GM23338 (cell line): ENCODE data around the gene TTC28. TPM values are rescaled to one million over a fixed set of nuclear protein-coding genes. Genes with fewer than 3 reads are reported as not detected.

ENCODE experiments used
- ATAC-seq: fragments of 200-7000 bp; cut with Tn5 transposase; 3 replicates; pipeline ENCODE4 v1.9.1; 2020
- DNase-seq: peaks from one replicate; pipeline ENCODE4 v3.0.0-alpha.2; 2015; ENCODE audit warnings: low spot score
- H2AFZ ChIP-seq: fragments of 200-600 bp; sonication (generic); 2 replicates; pipeline ENCODE4 v1.8.0; 2016; ENCODE audit warnings: antibody characterized with exemption, mild to moderate bottlenecking, moderate library complexity
- H3F3A ChIP-seq: fragments of 200-600 bp; sonication (generic); replicated peaks from 2 replicates; pipeline ENCODE4 v1.8.0; 2017; ENCODE audit warnings: antibody characterized with exemption, mixed run types, low read depth
- H3K27ac ChIP-seq: fragments of 200-600 bp; sonication (generic); 2 replicates; pipeline ENCODE4 v1.6.1; 2016; ENCODE audit warnings: low read depth
- H3K27me3 ChIP-seq: fragments of 200-600 bp; sonication (generic); 2 replicates; pipeline ENCODE4 v1.8.0; 2016; ENCODE audit warnings: mild to moderate bottlenecking, mixed run types, moderate library complexity; ENCODE audit not compliant: insufficient read depth
- H3K36me3 ChIP-seq: fragments of 200-600 bp; sonication (generic); 2 replicates; pipeline ENCODE4 v1.8.0; 2016; ENCODE audit warnings: mild to moderate bottlenecking; ENCODE audit not compliant: insufficient read depth
- H3K4me1 ChIP-seq: fragments of 200-600 bp; sonication (generic); 2 replicates; pipeline ENCODE4 v1.8.0; 2016; ENCODE audit warnings: mild to moderate bottlenecking, moderate library complexity; ENCODE audit not compliant: insufficient read depth
- H3K4me2 ChIP-seq: fragments of 200-600 bp; sonication (generic); 2 replicates; pipeline ENCODE4 v1.7.1; 2017; ENCODE audit warnings: mixed run types
- H3K4me3 ChIP-seq: fragments of 200-600 bp; sonication (generic); 2 replicates; pipeline ENCODE4 v1.6.1; 2016; ENCODE audit warnings: mixed run types
- H3K79me2 ChIP-seq: fragments of 200-600 bp; sonication (generic); replicated peaks from 2 replicates; pipeline ENCODE4 v1.8.0; 2017; ENCODE audit warnings: mild to moderate bottlenecking; ENCODE audit not compliant: insufficient read depth
- H3K9me2 ChIP-seq: fragments of 200-600 bp; sonication (generic); 2 replicates; pipeline ENCODE4 v1.8.0; 2017; ENCODE audit not compliant: insufficient read depth
- H4K20me1 ChIP-seq: fragments of 200-600 bp; sonication (generic); replicated peaks from 2 replicates; pipeline ENCODE4 v1.8.0; 2017; ENCODE audit warnings: mild to moderate bottlenecking; ENCODE audit not compliant: insufficient read depth
- H3K27ac Mint-ChIP-seq: 2 replicates; pipeline ENCODE4 v1.8.0; 2020; ENCODE audit warnings: inconsistent platforms, mild to moderate bottlenecking, moderate library complexity, mixed read lengths
- H3K27me3 Mint-ChIP-seq: 3 replicates; pipeline ENCODE4 v1.8.0; 2022; ENCODE audit warnings: low read depth, mild to moderate bottlenecking, moderate library complexity, mixed read lengths, inconsistent platforms; ENCODE audit not compliant: insufficient read depth, poor library complexity
- H3K36me3 Mint-ChIP-seq: 3 replicates; pipeline ENCODE4 v1.8.0; 2021; ENCODE audit warnings: low read depth, mild to moderate bottlenecking, inconsistent platforms, moderate library complexity, mixed read lengths
- H3K4me1 Mint-ChIP-seq: 3 replicates; pipeline ENCODE4 v1.8.0; 2020; ENCODE audit warnings: mild to moderate bottlenecking, inconsistent platforms, mixed read lengths
- H3K4me3 Mint-ChIP-seq: 3 replicates; pipeline ENCODE4 v1.8.0; 2021; ENCODE audit warnings: moderate library complexity, mild to moderate bottlenecking, inconsistent platforms, mixed read lengths
- H3K9me3 Mint-ChIP-seq: 3 replicates; pipeline ENCODE4 v1.8.0; 2020; ENCODE audit warnings: moderate library complexity, mild to moderate bottlenecking, inconsistent platforms, mixed read lengths
- CREB1 ChIP-seq: fragments of 250-450 bp; sonication (Bioruptor Pico); IDR thresholded peaks from 2 replicates; pipeline ENCODE4 v1.5.0; 2020; ENCODE audit warnings: low read depth, mild to moderate bottlenecking, moderate library complexity
- CTCF ChIP-seq, 2 experiments: fragments of 200-600 bp in 1 of 2; sonication (generic) in 1 of 2; conservative IDR thresholded peaks; 2 replicates each; pipeline versions ENCODE4 v1.5.1 to v1.6.1; 2016 to 2017; ENCODE audit warnings: antibody characterized with exemption in 2 of 2, low read depth in 2 of 2, mild to moderate bottlenecking in 2 of 2, moderate library complexity in 1 of 2
- EZH2 ChIP-seq: fragments of 200-600 bp; sonication (generic); IDR thresholded peaks from one replicate; pipeline ENCODE4 v1.8.0; 2017; ENCODE audit warnings: antibody characterized with exemption, mild to moderate bottlenecking, low read depth; ENCODE audit not compliant: unreplicated experiment
- EZH2phosphoT487 ChIP-seq: fragments of 200-600 bp; sonication (generic); IDR thresholded peaks from one replicate; pipeline ENCODE4 v1.8.1; 2018; ENCODE audit warnings: antibody characterized with exemption; ENCODE audit not compliant: unreplicated experiment
- NANOG ChIP-seq: IDR thresholded peaks from 2 replicates; pipeline ENCODE4 v1.6.1; 2016; ENCODE audit warnings: antibody characterized with exemption, borderline replicate concordance
- STAT1 ChIP-seq: IDR thresholded peaks from one replicate; pipeline ENCODE4 v1.6.1; 2016; ENCODE audit warnings: antibody characterized with exemption; ENCODE audit not compliant: unreplicated experiment
- ZNF331 ChIP-seq: fragments of 250-450 bp; sonication (Bioruptor Pico); IDR thresholded peaks from 2 replicates; pipeline ENCODE4 v1.5.0; 2020; ENCODE audit warnings: low read depth, mild to moderate bottlenecking, moderate library complexity
- ZNF462 ChIP-seq: fragments of 250-450 bp; sonication (Bioruptor Pico); IDR thresholded peaks from 2 replicates; pipeline ENCODE4 v1.5.0; 2020; ENCODE audit warnings: mild to moderate bottlenecking, moderate library complexity
- polyA plus RNA-seq: library from polyadenylated mRNA; unstranded; fragments of >200 nt; fragmentation: Nextera tagmentation; extraction: Ambion mirVana; gene quantifications from 2 replicates; pipeline ENCODE4 v1.2.1, GENCODE V29; 2016
- total RNA-seq: library from RNA; depleted of rRNA; stranded (reverse); fragments of >200 nt; shearing (Covaris generic); gene quantifications from 2 replicates; pipeline ENCODE4 v1.2.3, GENCODE V29; 2014

The TTC28 gene
- total and polyA plus RNA-seq, 2 experiments from 2014 or later: 4.5 to 16.1 TPM

- TF ChIP-seq ZNF462 (CRISPR knock-in tag) (no peak), NANOG (no peak), ZNF331 (no peak), EZH2 (no peak), CREB1 (CRISPR knock-in tag) (no peak), EZH2phosphoT487 (no peak)
These were observed 32.4 kb downstream of the TTC28 start (continued) for GRCh38 chr22:28647216-28647615.

GRCh38 chr22:28639321-28639720 lies 40.3 kb downstream of the TTC28 start:
- Mint-ChIP-seq H3K4me1 (no peaks in the 10 kb centered on the region; the same call in 2 of the 3 replicates), H3K27ac (no peak overlapping the region), H3K4me3 (no peak overlapping the region), H3K27me3 (no peaks in the 10 kb centered on the region), H3K36me3 (no peaks in the 10 kb centered on the region), H3K9me3 (no peaks in the 10 kb centered on the region)
- H3K27ac ChIP-seq: no peak overlapping the region
- ATAC-seq: no peak
- peaks cover 3% of the 10 kb centered on the region; the same call in 1 of the 2 replicates for H3K9me2 ChIP-seq
- H3K27me3 ChIP-seq: no peaks in the 10 kb centered on the region
- H3F3A ChIP-seq: no peaks in the 10 kb centered on the region
- H3K36me3 ChIP-seq: no peaks in the 10 kb centered on the region
- no peaks in the 10 kb centered on the region for H3K79me2 ChIP-seq
- H3K4me1 ChIP-seq: no peaks in the 10 kb centered on the region
- no peaks in the 10 kb centered on the region for H4K20me1 ChIP-seq
- H2AFZ ChIP-seq: no peak overlapping the region
- no peak for DNase-seq
- H3K4me2 ChIP-seq: no peak overlapping the region
- H3K4me3 ChIP-seq: no peak overlapping the region
- no peak for TF ChIP-seq CTCF (conservative IDR thresholded peaks at IDR 0.05; ENCODE audit: low read depth in 2 of 2)
- TF ChIP-seq STAT1: no peak
- no peak for TF ChIP-seq ZNF462 (CRISPR knock-in tag)
